TTC549 (cell line): ENCODE results near the gene SESTD1.
A peak's percentile ranks its signal among the peaks of the same experiment; 100 is the strongest.

ENCODE experiments used
- FAIRE-seq: peaks from 2 replicates; lab custom pipeline; 2012; peaks lifted over from hg19 to GRCh38; lab: Jason Lieb, UNC

SESTD1 gene, protein sequence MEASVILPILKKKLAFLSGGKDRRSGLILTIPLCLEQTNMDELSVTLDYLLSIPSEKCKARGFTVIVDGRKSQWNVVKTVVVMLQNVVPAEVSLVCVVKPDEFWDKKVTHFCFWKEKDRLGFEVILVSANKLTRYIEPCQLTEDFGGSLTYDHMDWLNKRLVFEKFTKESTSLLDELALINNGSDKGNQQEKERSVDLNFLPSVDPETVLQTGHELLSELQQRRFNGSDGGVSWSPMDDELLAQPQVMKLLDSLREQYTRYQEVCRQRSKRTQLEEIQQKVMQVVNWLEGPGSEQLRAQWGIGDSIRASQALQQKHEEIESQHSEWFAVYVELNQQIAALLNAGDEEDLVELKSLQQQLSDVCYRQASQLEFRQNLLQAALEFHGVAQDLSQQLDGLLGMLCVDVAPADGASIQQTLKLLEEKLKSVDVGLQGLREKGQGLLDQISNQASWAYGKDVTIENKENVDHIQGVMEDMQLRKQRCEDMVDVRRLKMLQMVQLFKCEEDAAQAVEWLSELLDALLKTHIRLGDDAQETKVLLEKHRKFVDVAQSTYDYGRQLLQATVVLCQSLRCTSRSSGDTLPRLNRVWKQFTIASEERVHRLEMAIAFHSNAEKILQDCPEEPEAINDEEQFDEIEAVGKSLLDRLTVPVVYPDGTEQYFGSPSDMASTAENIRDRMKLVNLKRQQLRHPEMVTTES

GRCh38 chr2:179264368-179265081 lies at the start of gene SESTD1:
Gene SESTD1 (minus strand): TSS chr2:179264832. CDS start chr2:179191841, 72,991 bp downstream.
- no peak for FAIRE-seq

DNA sequence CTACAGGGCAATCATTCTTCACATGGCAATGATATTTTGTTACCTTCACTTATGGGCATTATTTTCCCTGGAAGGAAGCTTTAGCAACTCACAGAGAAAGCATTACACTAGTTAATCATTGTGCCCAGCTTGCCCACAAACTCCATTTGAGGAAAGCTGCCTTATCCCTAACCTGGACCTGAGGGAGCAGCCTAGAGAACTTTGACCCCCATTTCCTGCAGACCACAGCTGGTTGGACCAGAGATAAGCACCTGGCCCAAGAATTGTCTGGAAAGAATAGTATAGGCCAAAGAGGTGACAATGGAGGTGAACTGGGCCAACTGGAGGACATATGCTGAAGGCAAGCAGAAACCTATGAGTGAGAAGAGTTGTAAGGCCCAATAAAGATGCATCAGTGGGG lies 48.4 kb upstream of the SESTD1 start:
- FAIRE-seq: no peak

DNA sequence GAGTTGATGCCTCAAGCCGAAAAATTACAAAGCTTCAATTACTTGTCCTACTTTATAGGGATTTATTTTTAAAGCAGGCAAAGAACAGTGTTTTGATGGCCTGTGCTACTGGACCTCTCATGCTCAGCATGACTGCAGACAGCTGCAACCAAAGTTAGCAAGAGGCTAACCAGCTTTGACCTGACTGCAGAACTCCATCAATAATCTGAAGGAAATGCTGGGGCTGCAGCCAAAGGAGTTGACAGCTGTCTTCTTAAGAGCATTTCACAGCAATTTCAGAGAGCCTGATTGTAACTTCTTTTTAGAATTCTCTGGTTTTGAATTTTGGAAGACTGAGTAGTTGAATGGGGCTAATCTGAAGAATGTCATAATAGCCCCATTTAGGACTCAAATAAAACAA lies 46.5 kb upstream of the SESTD1 start:
- no peak for FAIRE-seq

DNA sequence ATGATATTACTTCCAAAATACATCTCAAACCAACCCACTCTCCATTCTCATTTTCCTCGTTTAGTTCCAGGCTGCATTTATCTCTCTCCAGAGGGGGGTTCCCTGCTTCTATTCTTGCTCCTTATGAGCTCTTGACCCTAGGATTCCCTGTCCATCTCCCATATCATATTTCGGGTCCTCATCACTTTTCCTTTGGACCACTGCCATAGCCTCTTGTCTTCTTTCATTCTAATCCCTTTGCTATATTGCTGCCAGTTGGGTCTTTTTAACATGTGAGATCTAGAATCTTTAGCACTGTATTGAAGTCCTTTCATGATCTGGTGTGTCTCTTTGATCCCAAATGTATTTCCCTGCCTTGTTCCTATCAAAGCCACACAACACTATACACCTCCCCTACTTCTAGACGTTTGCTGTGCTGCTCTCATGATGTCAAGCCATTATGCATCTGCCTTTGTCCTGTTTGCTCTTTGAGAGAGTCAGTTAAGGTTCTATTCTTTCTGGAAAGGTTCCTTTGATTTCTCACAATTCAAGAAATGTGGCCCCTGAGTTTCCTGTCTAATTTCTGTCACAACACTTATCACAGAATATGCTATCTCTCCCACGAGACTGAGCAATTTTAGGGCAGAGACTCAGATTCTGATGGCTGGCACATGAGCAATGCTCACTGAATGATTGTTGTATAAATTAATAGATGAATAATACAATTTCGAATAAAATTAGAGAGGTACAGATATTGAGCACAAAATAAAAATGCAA lies 43.2 kb upstream of the SESTD1 start:
- no peak for FAIRE-seq

- peak; percentile 90 for FAIRE-seq
These were observed 40.5 kb upstream of the SESTD1 start for GRCh38 chr2:179305125-179305524.

- no peak for FAIRE-seq
These were observed 39.8 kb upstream of the SESTD1 start for GRCh38 chr2:179304424-179304823.

- no peak for FAIRE-seq
These were observed 38.3 kb upstream of the SESTD1 start for GRCh38 chr2:179302764-179303571.

- FAIRE-seq: no peak
These were observed 37.5 kb upstream of the SESTD1 start for GRCh38 chr2:179302149-179302548.

DNA sequence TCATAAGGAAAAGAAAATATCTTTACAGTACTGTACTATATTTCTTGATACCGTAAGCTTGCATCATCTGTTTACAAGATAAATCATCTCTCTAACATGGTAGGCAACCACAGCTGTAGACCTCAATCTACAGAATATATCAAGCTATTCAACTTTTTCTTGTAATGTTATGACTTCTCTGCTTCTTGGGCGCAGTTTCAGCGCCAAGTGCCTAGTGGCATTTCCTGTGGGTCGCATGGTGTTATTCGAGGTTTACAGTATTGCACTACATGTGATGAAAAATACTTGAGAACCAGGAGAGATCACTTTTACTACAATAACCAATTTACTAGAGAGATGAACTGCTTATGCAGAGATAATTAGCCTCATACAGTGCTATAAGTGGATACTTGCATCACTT lies 34.0 kb upstream of the SESTD1 start:
- FAIRE-seq: no peak

GRCh38 chr2:179297927-179298326 lies 33.3 kb upstream of the SESTD1 start:
- FAIRE-seq: no peak

DNA sequence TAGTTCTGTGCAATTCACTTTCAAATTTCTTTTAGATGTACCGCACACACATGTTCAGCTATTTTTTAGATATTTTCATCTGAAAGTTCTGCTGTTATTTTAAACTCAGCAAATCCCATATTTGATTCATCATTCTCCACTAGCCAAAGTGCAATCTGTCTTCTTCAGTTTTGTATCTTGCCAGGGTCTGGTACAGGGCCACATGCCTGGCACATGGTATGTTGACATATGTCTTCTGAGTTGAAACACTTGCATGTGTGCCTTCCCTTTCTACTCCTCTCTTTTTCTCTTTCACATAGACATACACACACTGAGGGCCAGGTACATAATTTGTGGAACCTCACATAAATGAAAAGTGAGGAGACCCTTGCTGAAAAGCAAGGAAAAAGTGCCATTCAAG lies 25.7 kb upstream of the SESTD1 start:
- FAIRE-seq: no peak

- FAIRE-seq: no peak
These were observed 20.4 kb upstream of the SESTD1 start for GRCh38 chr2:179285060-179285459.

DNA sequence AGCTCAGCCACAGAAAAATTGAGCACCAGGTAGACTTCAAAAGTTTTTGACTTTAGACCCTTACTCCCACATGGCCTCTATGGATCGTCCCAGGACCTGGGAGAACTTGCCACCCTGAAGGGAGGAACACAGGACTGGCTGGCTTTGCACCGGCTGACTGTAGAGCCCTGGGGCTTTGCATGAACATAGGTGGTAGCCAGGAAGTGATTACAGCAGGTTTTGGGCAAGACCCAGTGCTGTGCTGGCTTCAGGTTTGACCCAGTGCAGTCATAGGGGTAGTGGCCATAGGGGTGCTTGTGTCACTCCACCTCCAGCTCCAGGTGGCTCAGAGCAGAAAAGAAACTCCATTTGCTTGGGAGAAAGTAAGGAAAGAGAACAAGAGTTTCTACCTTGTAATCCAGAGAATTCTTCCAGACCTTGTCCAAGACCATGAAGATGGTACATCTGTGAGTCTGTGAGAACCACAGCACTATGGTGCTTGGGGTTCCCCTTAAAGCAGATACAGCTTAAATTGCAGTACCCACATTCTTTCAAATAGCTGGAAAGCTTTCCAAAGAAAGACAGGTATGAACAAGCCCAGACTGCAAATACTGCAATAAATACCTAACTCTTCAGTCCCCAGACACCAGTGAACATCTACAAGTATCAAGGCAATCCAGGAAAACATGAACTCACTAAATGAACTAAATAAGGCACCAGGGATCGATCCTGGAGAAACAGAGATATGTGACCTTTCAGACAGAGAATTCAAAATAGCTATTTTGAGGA lies 13.0 kb upstream of the SESTD1 start:
- FAIRE-seq: no peak

- FAIRE-seq: no peak
These were observed 10.8 kb upstream of the SESTD1 start for GRCh38 chr2:179275253-179276012.

DNA sequence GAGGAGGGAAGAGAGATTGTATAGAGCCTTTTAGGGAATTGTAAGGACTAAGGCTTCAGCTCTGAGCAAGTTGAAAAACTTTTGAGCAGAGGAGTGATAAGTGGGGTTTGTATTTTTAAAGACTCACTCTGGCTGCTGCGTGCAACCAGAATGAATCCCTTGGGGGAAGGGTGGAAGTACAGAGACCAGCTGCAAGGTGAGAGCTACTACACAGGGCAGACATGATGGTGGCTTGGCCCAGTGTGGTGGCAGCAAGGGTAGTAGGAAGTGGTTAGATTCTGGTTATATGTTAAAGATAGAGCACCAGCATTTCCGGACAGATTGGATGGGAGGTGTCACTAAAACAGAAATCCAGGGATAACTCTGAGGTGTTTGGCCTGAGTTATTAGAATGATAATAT lies 10.1 kb upstream of the SESTD1 start:
- FAIRE-seq: no peak

DNA sequence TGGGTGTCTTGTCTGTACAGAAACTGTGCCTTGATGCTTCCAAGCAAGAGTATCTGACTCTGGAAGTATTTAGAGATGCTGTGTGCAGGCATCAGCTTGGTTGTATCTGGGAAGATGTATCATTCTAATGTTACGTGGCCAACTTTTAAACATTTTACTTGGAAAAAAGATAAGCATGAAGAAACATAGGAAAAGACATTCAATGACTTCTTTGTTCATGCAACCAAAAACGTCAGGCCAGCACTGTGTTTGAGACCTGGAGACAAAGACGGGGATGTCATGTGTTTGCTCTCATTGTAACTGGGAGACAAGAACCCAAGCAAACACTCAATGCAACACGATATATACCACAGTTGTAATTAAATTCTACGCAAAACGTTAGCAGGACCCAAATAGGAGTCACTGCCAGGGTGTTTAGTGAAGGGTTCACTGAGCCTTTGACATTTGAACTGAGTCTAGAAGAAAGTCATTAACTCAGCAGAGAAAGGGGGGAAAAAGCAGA lies 8.9 kb upstream of the SESTD1 start:
- FAIRE-seq: no peak

GRCh38 chr2:179272406-179273192 lies 8.0 kb upstream of the SESTD1 start:
- no peak for FAIRE-seq

GRCh38 chr2:179270689-179271088 lies 6.1 kb upstream of the SESTD1 start:
- FAIRE-seq: no peak
